ENCODE data around the gene LDAF1.

DNA sequence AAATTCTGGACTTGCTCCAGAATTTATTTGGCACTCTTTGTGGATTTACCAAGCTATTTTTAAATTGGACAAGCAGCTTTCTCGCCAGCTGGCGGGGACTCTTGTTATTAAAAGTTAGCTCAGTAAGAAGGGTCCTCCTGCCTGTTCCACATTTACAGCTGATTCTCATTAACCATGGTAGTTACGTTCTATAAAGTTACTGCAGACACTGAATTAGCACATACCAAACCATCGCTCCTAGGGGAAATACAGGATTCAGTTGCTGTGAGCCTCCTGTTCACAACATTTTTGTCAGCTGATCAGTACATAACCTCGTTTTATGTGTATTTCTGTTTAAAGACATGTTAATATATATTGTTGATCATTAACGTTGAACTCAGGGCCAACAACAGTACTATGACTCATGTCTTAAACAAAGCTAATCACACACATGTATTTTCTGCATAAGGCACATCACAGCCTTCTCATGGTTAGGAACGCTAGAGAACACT lies 4.2 kb downstream of the LDAF1 start:
- TF ChIP-seq, protein P1, sequence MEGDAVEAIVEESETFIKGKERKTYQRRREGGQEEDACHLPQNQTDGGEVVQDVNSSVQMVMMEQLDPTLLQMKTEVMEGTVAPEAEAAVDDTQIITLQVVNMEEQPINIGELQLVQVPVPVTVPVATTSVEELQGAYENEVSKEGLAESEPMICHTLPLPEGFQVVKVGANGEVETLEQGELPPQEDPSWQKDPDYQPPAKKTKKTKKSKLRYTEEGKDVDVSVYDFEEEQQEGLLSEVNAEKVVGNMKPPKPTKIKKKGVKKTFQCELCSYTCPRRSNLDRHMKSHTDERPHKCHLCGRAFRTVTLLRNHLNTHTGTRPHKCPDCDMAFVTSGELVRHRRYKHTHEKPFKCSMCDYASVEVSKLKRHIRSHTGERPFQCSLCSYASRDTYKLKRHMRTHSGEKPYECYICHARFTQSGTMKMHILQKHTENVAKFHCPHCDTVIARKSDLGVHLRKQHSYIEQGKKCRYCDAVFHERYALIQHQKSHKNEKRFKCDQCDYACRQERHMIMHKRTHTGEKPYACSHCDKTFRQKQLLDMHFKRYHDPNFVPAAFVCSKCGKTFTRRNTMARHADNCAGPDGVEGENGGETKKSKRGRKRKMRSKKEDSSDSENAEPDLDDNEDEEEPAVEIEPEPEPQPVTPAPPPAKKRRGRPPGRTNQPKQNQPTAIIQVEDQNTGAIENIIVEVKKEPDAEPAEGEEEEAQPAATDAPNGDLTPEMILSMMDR (IDR thresholded peaks at IDR 0.05), result no peak
- no peak for TF ChIP-seq POLR2A (IDR thresholded peaks at IDR 0.05)

Data from right lobe of liver (tissue), 4 donors.